ENCODE data around the gene MAPK8IP2. TPM values are rescaled to one million over a fixed set of nuclear protein-coding genes. Genes with fewer than 3 reads are reported as not detected.
A peak's percentile ranks its signal among the peaks of the same experiment; 100 is the strongest.

The MAPK8IP2 gene
- total RNA-seq, 2 donors from 2014 or later = 0.60 to 0.62 TPM

DNA sequence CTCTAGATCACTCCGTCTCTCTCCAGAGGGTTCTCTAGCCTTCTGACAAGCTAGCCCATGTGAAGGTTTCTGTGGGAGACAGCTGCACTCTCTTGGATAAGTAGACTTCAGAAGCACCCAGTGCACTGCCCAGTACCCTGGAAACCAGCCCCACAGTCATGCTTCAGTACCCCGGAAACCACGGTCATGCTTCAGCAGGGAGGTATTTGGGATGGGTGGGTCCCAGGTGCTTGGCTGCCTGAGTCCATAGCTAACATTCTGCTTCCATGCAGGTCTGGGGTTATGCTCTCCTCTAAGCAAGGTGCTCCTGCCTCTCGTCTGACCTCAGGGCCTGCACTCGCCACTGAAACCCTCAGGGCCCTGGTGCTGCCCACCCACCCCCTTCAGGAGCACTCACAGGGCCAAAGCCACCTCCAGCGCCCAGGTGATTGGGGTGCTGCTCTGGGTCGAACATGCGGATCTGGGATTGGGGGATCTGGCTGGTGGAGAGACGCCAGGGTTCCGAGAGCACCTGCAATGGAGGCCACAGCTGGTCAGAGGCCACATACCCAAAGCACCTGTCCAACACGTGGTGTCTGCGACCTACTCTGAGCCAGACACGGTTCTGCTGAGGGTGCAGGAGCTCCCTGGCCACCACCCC lies 30.6 kb upstream of the MAPK8IP2 start:
- H3K36me3 Mint-ChIP-seq (ENCODE audit: insufficient read depth in 2 of 2) = peaks cover 0 to 3% of the 10 kb centered on the region in 2 donors
- no peaks in the 10 kb centered on the region for H3K9me3 Mint-ChIP-seq
- no peaks in the 10 kb centered on the region for H3K4me1 Mint-ChIP-seq (ENCODE audit: low read depth)
- H3K27me3 Mint-ChIP-seq (ENCODE audit: low read depth) = no peaks in the 10 kb centered on the region
- no peak overlapping the region for H3K4me3 Mint-ChIP-seq
- H3K27ac Mint-ChIP-seq = no peak overlapping the region
- ATAC-seq (replicated peaks in 1 of 2) (no peak), DNase-seq (no peak)

DNA sequence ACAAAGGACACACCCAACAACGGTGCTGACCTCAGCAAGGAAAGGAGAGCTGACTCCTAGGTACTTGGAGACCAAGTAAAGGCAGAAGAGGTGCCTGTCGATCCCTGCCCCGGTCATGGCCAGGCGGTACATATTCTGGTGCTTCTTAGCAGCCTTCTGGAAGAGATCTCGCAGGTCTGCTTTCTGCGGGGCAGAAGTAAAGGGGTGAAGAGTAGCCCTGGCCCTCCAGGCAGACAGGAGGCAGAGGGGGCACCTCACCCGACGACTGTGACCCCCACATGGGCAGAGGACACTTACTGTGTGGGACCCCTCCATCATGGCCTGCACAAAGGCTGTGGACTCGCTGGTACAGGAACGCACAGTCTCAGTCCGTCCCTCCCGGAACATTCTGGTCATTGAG lies 29.7 kb upstream of the MAPK8IP2 start:
- H3K27me3 Mint-ChIP-seq (ENCODE audit: low read depth) = no peaks in the 10 kb centered on the region
- ATAC-seq (replicated peaks in 1 of 2) = no peak
- H3K9me3 Mint-ChIP-seq = no peaks in the 10 kb centered on the region
- H3K27ac Mint-ChIP-seq = no peak overlapping the region
- no peak overlapping the region for H3K4me3 Mint-ChIP-seq
- H3K4me1 Mint-ChIP-seq (ENCODE audit: low read depth) = no peaks in the 10 kb centered on the region
- DNase-seq = no peak
- H3K36me3 Mint-ChIP-seq (ENCODE audit: insufficient read depth in 2 of 2) = peaks cover 0 to 5% of the 10 kb centered on the region in 2 donors

DNA sequence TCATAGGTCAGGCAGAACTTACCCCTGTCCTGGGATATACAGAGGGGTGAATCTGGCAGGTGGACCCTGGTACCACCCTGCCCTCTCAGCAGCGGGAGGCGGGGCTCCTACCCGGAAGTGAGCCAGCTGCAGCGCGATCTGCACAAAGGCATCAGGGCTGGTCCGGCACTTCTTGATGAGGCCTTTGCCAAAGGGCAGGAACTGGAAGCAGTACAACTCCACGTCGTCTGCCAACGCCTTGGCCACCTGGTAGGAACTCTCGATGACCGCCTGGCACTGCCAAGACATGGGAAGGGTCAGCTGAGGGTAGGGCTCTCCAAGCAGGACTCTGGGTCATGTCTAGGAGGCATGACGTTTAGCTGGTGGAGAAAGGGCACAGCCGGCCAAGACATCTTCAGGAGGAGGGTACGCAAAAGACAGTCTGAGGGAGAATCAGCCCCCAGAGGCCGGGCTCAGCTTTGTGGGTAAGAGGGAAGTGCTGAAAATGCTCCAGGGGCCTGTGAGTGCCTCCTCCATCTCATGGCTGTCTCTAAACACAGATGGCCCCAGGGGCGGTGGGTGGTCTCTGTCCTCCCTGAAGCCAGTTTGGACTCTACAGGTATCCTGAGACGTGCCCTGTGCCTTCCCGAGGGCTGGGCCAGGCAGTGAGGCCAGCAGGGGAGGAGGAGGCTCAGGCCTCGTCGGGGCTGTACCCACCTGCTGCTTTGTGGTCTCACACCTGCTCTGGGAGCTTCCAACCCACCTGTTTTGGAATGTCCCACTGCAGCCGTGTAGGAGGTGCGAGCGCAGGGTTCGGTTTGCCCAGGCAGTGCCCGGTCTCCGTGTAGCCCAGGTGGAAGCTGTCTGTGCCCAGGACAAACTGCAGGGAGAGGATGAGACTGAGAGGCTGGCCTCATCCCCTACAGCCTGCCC lies 29.1 kb upstream of the MAPK8IP2 start:
- Mint-ChIP-seq H3K27ac (no peak overlapping the region), H3K4me3 (no peak overlapping the region), H3K27me3 (ENCODE audit: low read depth) (no peaks in the 10 kb centered on the region), H3K9me3 (no peaks in the 10 kb centered on the region), H3K36me3 (ENCODE audit: insufficient read depth in 2 of 2) (peaks cover 0 to 5% of the 10 kb centered on the region in 2 donors), H3K4me1 (ENCODE audit: low read depth) (no peaks in the 10 kb centered on the region)
- ATAC-seq (replicated peaks in 1 of 2) (no peak), DNase-seq (no peak)

DNA sequence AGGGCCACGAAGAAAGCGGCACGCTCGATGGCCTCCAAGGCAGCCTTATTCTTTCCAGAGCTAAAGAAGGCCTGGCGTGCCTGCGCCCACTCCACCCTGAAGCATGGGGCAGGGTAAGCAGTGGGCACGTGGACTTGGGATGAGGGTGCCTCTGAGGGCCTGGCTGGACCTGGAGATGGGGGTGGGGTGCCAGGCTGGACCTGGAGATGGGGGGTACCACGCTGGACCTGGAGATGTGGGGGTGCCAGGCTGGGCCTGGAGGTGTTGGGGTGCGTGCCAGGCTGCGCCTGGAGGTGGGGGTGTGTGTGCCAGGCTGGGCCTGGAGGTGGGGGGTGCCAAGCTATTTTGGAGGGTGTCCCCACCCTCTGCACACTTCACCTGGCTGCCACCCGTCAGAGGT lies 27.6 kb upstream of the MAPK8IP2 start:
- Mint-ChIP-seq H3K36me3 (ENCODE audit: insufficient read depth in 2 of 2) (peaks cover 0 to 8% of the 10 kb centered on the region in 2 donors), H3K27me3 (ENCODE audit: low read depth) (no peaks in the 10 kb centered on the region), H3K4me1 (ENCODE audit: low read depth) (no peaks in the 10 kb centered on the region), H3K4me3 (no peak overlapping the region), H3K9me3 (no peaks in the 10 kb centered on the region), H3K27ac (no peak overlapping the region)
- no peak for ATAC-seq (replicated peaks in 1 of 2)
- DNase-seq = no peak

DNA sequence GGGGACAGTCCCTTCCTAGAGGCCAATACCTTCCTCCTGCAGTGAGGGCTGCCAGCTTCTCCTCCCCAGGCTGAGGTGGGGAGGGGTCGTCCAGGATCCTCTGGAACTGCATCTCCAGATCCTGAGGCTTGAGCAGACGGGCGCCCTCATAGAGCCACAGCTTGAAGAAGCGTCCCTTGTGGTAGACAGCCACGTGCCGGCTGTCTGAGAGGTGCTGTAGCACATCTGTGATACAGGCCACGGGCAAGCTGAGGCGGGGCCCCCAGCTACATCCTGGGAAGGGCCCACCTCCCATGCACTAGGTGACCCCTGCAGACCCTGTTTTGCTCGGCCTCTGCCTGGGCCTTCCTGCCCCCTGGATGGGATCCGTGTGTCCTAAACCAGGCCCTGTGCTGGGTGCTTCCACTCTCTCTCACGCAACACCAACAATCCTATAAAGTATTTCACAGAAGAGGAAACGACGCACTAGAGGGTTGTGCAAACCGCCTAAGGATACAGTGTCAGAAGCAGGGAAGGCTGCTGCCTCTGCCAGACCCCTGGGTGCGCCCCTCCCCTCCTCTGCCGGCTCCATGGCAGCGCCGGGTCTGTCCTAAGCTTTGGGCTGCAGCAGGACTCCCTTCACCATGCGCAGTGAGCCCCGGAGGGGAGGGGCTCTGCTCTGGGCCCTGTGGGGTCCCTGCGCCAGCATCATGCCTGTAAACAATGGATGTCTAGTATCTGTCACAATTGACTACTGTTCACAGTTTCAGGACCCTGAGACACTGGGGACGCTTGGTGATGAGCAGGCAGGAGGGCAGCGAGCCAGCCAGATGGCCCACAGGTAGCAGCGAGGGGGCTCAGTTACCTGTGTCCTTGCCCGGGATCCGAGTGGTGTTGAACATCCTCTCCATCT lies 26.9 kb upstream of the MAPK8IP2 start:
- Mint-ChIP-seq H3K36me3 (ENCODE audit: insufficient read depth in 2 of 2) (peaks cover 0 to 8% of the 10 kb centered on the region in 2 donors), H3K4me1 (ENCODE audit: low read depth) (no peaks in the 10 kb centered on the region), H3K4me3 (no peak overlapping the region), H3K27me3 (ENCODE audit: low read depth) (no peaks in the 10 kb centered on the region), H3K27ac (no peak overlapping the region), H3K9me3 (no peaks in the 10 kb centered on the region)
- ATAC-seq (replicated peaks in 1 of 2) = no peak
- no peak for DNase-seq

DNA sequence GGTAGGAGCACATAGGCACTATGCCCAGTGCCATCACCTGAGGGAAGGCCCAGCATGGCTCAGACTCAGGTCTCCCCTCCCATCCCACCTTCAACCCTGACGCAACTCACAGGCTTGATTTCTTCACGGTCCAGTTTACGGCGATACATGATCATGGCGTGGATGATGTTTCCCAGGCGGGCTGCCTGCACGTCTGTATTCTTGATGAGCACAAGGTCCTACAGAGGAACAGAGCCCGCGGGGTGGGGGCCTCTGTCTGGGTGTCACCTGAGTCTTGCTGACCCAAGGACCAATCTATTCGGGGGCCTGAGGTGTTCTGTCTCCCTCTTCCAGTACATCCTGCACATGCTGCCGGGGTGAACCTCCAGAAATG lies 26.2 kb upstream of the MAPK8IP2 start:
- Mint-ChIP-seq H3K36me3 (ENCODE audit: insufficient read depth in 2 of 2) (peaks cover under 1 to 8% of the 10 kb centered on the region in 2 donors), H3K27me3 (ENCODE audit: low read depth) (no peaks in the 10 kb centered on the region), H3K4me1 (ENCODE audit: low read depth) (peaks cover 1% of the 10 kb centered on the region), H3K27ac (no peak overlapping the region), H3K4me3 (no peak overlapping the region), H3K9me3 (no peaks in the 10 kb centered on the region)
- ATAC-seq (replicated peaks in 1 of 2) (no peak), DNase-seq (no peak)

- no peaks in the 10 kb centered on the region for H3K9me3 Mint-ChIP-seq
- no peak overlapping the region for H3K27ac Mint-ChIP-seq
- no peaks in the 10 kb centered on the region for H3K27me3 Mint-ChIP-seq (ENCODE audit: low read depth)
- no peak overlapping the region for H3K4me3 Mint-ChIP-seq
- ATAC-seq (replicated peaks in 1 of 2) = no peak
- peaks cover 5 to 15% of the 10 kb centered on the region in 2 donors for H3K36me3 Mint-ChIP-seq (ENCODE audit: insufficient read depth in 2 of 2)
- H3K4me1 Mint-ChIP-seq (ENCODE audit: low read depth) = peaks cover 12% of the 10 kb centered on the region
- no peak for DNase-seq
These were observed 25.1 kb upstream of the MAPK8IP2 start for GRCh38 chr22:50575426-50575941.

DNA sequence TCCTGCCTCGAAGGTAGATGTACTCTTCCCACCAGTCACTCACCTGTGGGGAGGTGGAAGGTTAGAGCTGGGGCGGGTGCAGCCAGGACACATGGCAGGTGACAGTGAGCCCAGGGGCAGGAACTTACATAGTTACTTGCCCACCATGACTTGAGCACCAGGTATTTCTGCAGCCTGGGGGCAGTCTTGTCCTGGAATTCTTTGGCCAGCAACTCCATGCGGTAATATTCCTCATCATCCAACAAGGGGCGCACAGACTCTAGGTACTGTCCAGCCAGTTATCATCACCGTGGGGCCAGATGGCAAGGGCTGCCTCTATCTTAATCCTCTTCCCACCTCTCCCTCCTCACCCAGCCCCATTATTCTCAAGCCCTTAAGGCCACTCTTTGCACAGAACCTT lies 24.5 kb upstream of the MAPK8IP2 start:
- ATAC-seq (replicated peaks in 1 of 2) = no peak
- H3K36me3 Mint-ChIP-seq (ENCODE audit: insufficient read depth in 2 of 2) = peaks cover 5 to 15% of the 10 kb centered on the region in 2 donors
- no peak overlapping the region for H3K4me3 Mint-ChIP-seq
- H3K27me3 Mint-ChIP-seq (ENCODE audit: low read depth) = no peaks in the 10 kb centered on the region
- H3K4me1 Mint-ChIP-seq (ENCODE audit: low read depth) = peaks cover 18% of the 10 kb centered on the region
- no peak for DNase-seq
- no peaks in the 10 kb centered on the region for H3K9me3 Mint-ChIP-seq
- no peak overlapping the region for H3K27ac Mint-ChIP-seq

DNA sequence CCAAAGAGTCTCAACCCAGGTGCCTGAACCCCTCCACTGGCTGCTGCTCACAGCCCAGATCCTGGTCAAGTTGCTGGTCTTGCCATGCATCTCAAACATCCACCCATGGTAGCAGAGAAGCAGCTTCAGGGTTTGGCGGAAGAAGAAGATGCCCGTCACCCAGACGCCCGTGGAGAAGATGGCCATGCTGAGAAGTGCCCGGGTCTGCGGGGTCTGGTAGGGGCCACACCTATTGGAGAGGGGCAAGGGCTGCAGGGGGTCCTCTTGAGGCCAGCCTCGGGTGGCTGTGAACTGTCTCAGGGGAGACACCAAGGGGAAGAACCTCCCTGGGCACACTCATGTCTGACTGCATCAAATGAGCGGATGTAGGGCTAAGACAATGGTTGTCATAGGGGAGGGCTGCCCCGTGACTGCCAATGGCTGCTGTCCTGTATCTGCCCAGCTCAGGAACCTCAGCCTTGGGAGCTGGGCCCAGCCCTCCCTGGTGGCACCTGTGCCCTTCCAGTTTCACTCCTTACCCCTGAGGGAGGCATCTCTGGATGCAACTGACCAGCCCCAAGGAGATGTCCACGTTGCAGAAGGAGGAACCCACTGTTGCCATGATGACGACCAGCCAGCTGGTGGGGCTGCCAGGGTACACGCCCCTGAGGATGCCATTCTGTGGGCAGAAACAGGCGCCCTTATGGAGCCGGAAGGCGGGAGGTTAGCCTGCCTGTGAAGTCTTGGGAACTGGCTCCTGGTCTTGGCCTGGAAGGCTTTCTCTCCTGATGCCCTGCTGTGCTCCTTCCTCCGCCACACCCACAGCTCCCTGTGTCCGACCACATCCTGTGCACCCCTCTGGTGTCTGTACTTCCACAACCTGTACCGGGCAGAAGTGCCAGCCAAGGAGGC lies 23.5 kb upstream of the MAPK8IP2 start:
- H3K36me3 Mint-ChIP-seq (ENCODE audit: insufficient read depth in 2 of 2) = peaks cover 5 to 13% of the 10 kb centered on the region in 2 donors
- no peaks in the 10 kb centered on the region for H3K9me3 Mint-ChIP-seq
- no peaks in the 10 kb centered on the region for H3K27me3 Mint-ChIP-seq (ENCODE audit: low read depth)
- DNase-seq = no peak
- H3K27ac Mint-ChIP-seq = no peak overlapping the region
- peak overlapping the region in 1 of 2 donors; percentile 8 for H3K4me3 Mint-ChIP-seq
- no peak for ATAC-seq (replicated peaks in 1 of 2)
- peaks cover 27% of the 10 kb centered on the region for H3K4me1 Mint-ChIP-seq (ENCODE audit: low read depth)

DNA sequence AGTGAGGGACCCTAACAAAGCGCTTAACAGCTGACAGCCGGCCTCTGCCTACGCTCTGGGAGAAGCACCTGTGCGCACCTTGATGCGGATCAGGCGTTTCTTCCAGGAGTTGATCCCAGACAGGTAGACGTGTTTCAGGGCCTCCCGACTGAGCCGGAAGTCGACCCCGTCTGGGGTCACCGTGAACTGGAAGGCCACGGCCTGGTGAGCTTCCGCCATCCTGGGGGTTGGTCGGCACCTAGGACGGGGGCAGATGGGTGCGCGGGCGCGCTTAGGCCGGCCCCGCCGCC lies 23.0 kb upstream of the MAPK8IP2 start:
- DNase-seq (no peak), ATAC-seq (replicated peaks in 1 of 2) (no peak)
- peak overlapping the region in 1 of 2 donors; percentile 8 for H3K4me3 Mint-ChIP-seq
- no peaks in the 10 kb centered on the region for H3K27me3 Mint-ChIP-seq (ENCODE audit: low read depth)
- no peaks in the 10 kb centered on the region for H3K9me3 Mint-ChIP-seq
- no peak overlapping the region for H3K27ac Mint-ChIP-seq
- peaks cover 5 to 12% of the 10 kb centered on the region in 2 donors for H3K36me3 Mint-ChIP-seq (ENCODE audit: insufficient read depth in 2 of 2)
- H3K4me1 Mint-ChIP-seq (ENCODE audit: low read depth) = peaks cover 27% of the 10 kb centered on the region

GRCh38 chr22:50577987-50578775 lies 22.4 kb upstream of the MAPK8IP2 start, which contains the start of gene CPT1B:
CPT1B (minus strand) TSS chr22:50578427; CDS start chr22:50577915, 512 bp downstream.
- H3K27me3 Mint-ChIP-seq (ENCODE audit: low read depth) = no peaks in the 10 kb centered on the region
- ATAC-seq (replicated peaks in 1 of 2) = no peak

More at GRCh38 chr22:50577987-50578775, 22.4 kb upstream of the MAPK8IP2 start, which contains the start of gene CPT1B:
- Mint-ChIP-seq H3K4me1 (ENCODE audit: low read depth) (peaks cover 27% of the 10 kb centered on the region), H3K4me3 (peak within 1 kb of the TSS in 1 of 2 donors; percentile 32), H3K36me3 (ENCODE audit: insufficient read depth in 2 of 2) (peaks cover 5 to 12% of the 10 kb centered on the region in 2 donors), H3K9me3 (no peaks in the 10 kb centered on the region), H3K27ac (no peak within 1 kb of the TSS)
- no peak for DNase-seq
